H9 (cell line): ENCODE measurements around the gene MEA1. TPM values are rescaled to one million over a fixed set of nuclear protein-coding genes. Genes with fewer than 3 reads are reported as not detected.

Experiments used
- DNase-seq: peaks from one replicate; pipeline ENCODE4 v3.0.0-alpha.2; 2017
- H2AFZ ChIP-seq: one replicate; pipeline ENCODE4 v1.6.1; 2013; ENCODE audit warnings: mild to moderate bottlenecking, low read length, control low read depth, moderate library complexity
- H2AK5ac ChIP-seq: 2 replicates; pipeline ENCODE4 v1.6.1; 2013; ENCODE audit warnings: low read length, control low read depth, mixed read lengths; ENCODE audit not compliant: insufficient read length
- H2BK120ac ChIP-seq: one replicate; pipeline ENCODE4 v1.6.1; 2013; ENCODE audit warnings: low read depth, mild to moderate bottlenecking, low read length, control low read depth, inconsistent platforms; ENCODE audit not compliant: poor library complexity, severe bottlenecking
- H2BK12ac ChIP-seq: 2 replicates; pipeline ENCODE4 v1.6.1; 2013; ENCODE audit warnings: low read length, control low read depth, mixed read lengths, low read depth; ENCODE audit not compliant: insufficient read length
- H2BK15ac ChIP-seq: 2 replicates; pipeline ENCODE4 v1.6.1; 2013; ENCODE audit warnings: low read depth, low read length, control low read depth
- H2BK20ac ChIP-seq: one replicate; pipeline ENCODE4 v1.6.1; 2013; ENCODE audit warnings: low read depth, mild to moderate bottlenecking, low read length, control low read depth, inconsistent platforms; ENCODE audit not compliant: poor library complexity, severe bottlenecking
- H2BK5ac ChIP-seq: 2 replicates; pipeline ENCODE4 v1.6.1; 2013; ENCODE audit warnings: low read length, control low read depth, mixed read lengths; ENCODE audit not compliant: insufficient read length
- H3K14ac ChIP-seq: 2 replicates; pipeline ENCODE4 v1.6.1; 2013; ENCODE audit warnings: low read length, control low read depth; ENCODE audit not compliant: insufficient read depth
- H3K18ac ChIP-seq: 2 replicates; pipeline ENCODE4 v1.6.1; 2013; ENCODE audit warnings: low read depth, mild to moderate bottlenecking, mixed read lengths, low read length, control low read depth; ENCODE audit not compliant: insufficient read length
- H3K23ac ChIP-seq: 2 replicates; pipeline ENCODE4 v1.6.1; 2013; ENCODE audit warnings: low read length, control low read depth, mixed read lengths, low read depth; ENCODE audit not compliant: insufficient read length
- H3K23me2 ChIP-seq: 2 replicates; pipeline ENCODE4 v1.6.1; 2013; ENCODE audit warnings: low read depth, mild to moderate bottlenecking, mixed read lengths, low read length, control low read depth; ENCODE audit not compliant: insufficient read length, poor library complexity, severe bottlenecking
- H3K27ac ChIP-seq: 2 replicates; pipeline ENCODE4 v1.5.1; 2013; ENCODE audit warnings: low read length, control low read depth, mixed read lengths, low read depth; ENCODE audit not compliant: insufficient read length
- H3K27me3 ChIP-seq: 2 replicates; pipeline ENCODE4 v1.6.1; 2013; ENCODE audit warnings: low read length, control low read depth, inconsistent platforms; ENCODE audit not compliant: insufficient read depth
- H3K4ac ChIP-seq: 2 replicates; pipeline ENCODE4 v1.6.1; 2013; ENCODE audit warnings: low read depth, mild to moderate bottlenecking, control low read depth, inconsistent platforms, low read length, moderate library complexity
- H3K4me1 ChIP-seq: 2 replicates; pipeline ENCODE4 v1.6.1; 2013; ENCODE audit warnings: low read length, control low read depth, inconsistent platforms; ENCODE audit not compliant: insufficient read depth
- H3K4me2 ChIP-seq: 2 replicates; pipeline ENCODE4 v1.6.1; 2013; ENCODE audit warnings: low read length, control low read depth, mixed read lengths; ENCODE audit not compliant: insufficient read length, insufficient read depth
- H3K56ac ChIP-seq: 2 replicates; pipeline ENCODE4 v1.6.1; 2013; ENCODE audit warnings: low read depth, mild to moderate bottlenecking, mixed read lengths, low read length, control low read depth; ENCODE audit not compliant: insufficient read length
- H3K79me1 ChIP-seq: 2 replicates; pipeline ENCODE4 v1.6.1; 2013; ENCODE audit warnings: low read depth, mild to moderate bottlenecking, moderate library complexity, low read length, control low read depth, inconsistent platforms; ENCODE audit not compliant: insufficient read depth, poor library complexity, severe bottlenecking
- H3K79me2 ChIP-seq: 2 replicates; pipeline ENCODE4 v1.6.1; 2013; ENCODE audit warnings: low read length, control low read depth, inconsistent platforms; ENCODE audit not compliant: insufficient read depth
- H3K9ac ChIP-seq: 2 replicates; pipeline ENCODE4 v1.6.1; 2013; ENCODE audit warnings: low read length, control low read depth, mixed read lengths; ENCODE audit not compliant: insufficient read length; ENCODE audit errors: extremely low read depth
- H3K9me3 ChIP-seq: one replicate; pipeline ENCODE4 v1.6.1; 2013; ENCODE audit warnings: low read depth, low read length, inconsistent platforms; ENCODE audit not compliant: control insufficient read depth
- H3T11ph ChIP-seq: one replicate; pipeline ENCODE4 v1.6.1; 2013; ENCODE audit warnings: mild to moderate bottlenecking, low read length, control low read depth, inconsistent platforms
- H4K20me1 ChIP-seq: one replicate; pipeline ENCODE4 v1.6.1; 2013; ENCODE audit not compliant: control insufficient read depth, insufficient read length, insufficient read depth
- H4K5ac ChIP-seq: 2 replicates; pipeline ENCODE4 v1.6.1; 2013; ENCODE audit warnings: low read depth, mild to moderate bottlenecking, mixed read lengths, low read length, control low read depth; ENCODE audit not compliant: insufficient read length
- H4K8ac ChIP-seq: replicated peaks from 2 replicates; pipeline ENCODE4 v1.6.1; 2013; ENCODE audit warnings: low read length, control low read depth, mixed read lengths, low read depth; ENCODE audit not compliant: insufficient read length
- H4K91ac ChIP-seq: 2 replicates; pipeline ENCODE4 v1.6.1; 2013; ENCODE audit warnings: low read depth, mild to moderate bottlenecking, moderate library complexity, mixed read lengths, low read length, control low read depth; ENCODE audit not compliant: insufficient read length
- H3K27ac Mint-ChIP-seq, 3 experiments: 2 replicates in 2 of 3; 3 replicates in 1 of 3; pipeline ENCODE4 v1.8.0; 2020 to 2021; ENCODE audit warnings: mixed read lengths in 3 of 3, mild to moderate bottlenecking in 1 of 3, moderate library complexity in 1 of 3
- H3K27me3 Mint-ChIP-seq: 2 replicates; pipeline ENCODE4 v1.8.0; 2021; ENCODE audit warnings: low read depth, mild to moderate bottlenecking, moderate library complexity, mixed read lengths
- H3K36me3 Mint-ChIP-seq, 3 experiments: 2 replicates in 2 of 3; 3 replicates in 1 of 3; pipeline ENCODE4 v1.8.0; 2020 to 2021; ENCODE audit warnings: low read depth in 3 of 3, mixed read lengths in 3 of 3; ENCODE audit not compliant: insufficient read depth in 1 of 3
- H3K4me1 Mint-ChIP-seq, 2 experiments: 2 replicates each; pipeline ENCODE4 v1.8.0; 2020; ENCODE audit warnings: mixed read lengths in 2 of 2
- H3K4me3 Mint-ChIP-seq, 2 experiments: 2 replicates in 1 of 2; 3 replicates in 1 of 2; pipeline ENCODE4 v1.8.0; 2020 to 2021; ENCODE audit warnings: mild to moderate bottlenecking in 2 of 2, mixed read lengths in 2 of 2, moderate library complexity in 1 of 2
- H3K9me3 Mint-ChIP-seq, 2 experiments: 2 replicates in 1 of 2; 3 replicates in 1 of 2; pipeline ENCODE4 v1.8.0; 2020; ENCODE audit warnings: mild to moderate bottlenecking in 2 of 2, mixed read lengths in 2 of 2, moderate library complexity in 1 of 2
- WGBS: extraction: QIAGEN DNeasy Blood & Tissue Kit; methylation state at CpG from one replicate; pipeline ENCODE4 v1.1.7; 2013; ENCODE audit warnings: missing lambda C conversion rate, low lambda C conversion rate, mixed read lengths; ENCODE audit not compliant: insufficient read length; ENCODE audit errors: extremely low coverage; 5-methylcytosine and 5-hydroxymethylcytosine counted together
- total RNA-seq: library from RNA; stranded (reverse); gene quantifications from 2 replicates; pipeline ENCODE4 v1.2.1, GENCODE V29; 2021
- TF ChIP-seq, protein P1 (sequence below): fragments of 200-600 bp; sonication (generic); conservative IDR thresholded peaks from 3 replicates; pipeline ENCODE4 v1.8.0; 2021; ENCODE audit warnings: antibody characterized with exemption, mild to moderate bottlenecking

MEA1 gene
- total RNA-seq, 1 experiment from 2014 or later, result 113 TPM

DNA sequence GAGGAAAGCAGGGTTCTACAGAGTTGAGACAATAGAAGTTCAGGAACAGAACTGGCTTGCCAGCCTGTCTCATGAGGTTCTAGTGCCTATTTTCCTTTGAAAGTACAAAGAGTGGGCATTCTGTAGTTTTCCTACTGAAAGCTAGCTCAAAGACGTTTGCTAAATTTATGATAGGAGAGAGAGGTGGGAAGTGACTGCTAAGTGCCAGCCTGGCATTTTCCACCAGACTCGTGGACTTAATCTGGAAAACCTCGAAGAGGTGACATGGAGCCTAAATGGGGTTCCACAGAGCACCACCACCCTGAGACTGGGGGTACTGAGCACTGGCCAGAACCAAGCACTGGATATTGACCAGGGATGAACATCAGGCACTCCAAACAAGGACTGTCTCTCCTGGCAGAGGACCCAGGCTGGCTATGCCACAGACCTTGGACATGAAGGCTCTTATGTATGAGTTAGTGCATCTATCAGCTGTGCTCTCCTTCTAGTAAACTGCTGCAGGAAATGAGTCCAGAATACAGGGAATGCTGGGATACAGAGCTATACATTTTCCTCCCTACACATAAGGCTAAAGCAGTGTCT lies 41.9 kb downstream of the MEA1 start:
- no peak overlapping the region for H2BK5ac ChIP-seq
- H3K9me3 ChIP-seq, result no peaks in the 10 kb centered on the region
- TF ChIP-seq, protein P1, sequence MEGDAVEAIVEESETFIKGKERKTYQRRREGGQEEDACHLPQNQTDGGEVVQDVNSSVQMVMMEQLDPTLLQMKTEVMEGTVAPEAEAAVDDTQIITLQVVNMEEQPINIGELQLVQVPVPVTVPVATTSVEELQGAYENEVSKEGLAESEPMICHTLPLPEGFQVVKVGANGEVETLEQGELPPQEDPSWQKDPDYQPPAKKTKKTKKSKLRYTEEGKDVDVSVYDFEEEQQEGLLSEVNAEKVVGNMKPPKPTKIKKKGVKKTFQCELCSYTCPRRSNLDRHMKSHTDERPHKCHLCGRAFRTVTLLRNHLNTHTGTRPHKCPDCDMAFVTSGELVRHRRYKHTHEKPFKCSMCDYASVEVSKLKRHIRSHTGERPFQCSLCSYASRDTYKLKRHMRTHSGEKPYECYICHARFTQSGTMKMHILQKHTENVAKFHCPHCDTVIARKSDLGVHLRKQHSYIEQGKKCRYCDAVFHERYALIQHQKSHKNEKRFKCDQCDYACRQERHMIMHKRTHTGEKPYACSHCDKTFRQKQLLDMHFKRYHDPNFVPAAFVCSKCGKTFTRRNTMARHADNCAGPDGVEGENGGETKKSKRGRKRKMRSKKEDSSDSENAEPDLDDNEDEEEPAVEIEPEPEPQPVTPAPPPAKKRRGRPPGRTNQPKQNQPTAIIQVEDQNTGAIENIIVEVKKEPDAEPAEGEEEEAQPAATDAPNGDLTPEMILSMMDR, result no peak
- H3T11ph ChIP-seq, result no peak overlapping the region
- no peak for DNase-seq
- H3K9ac ChIP-seq, result no peak overlapping the region
- no peak overlapping the region for H3K4me3 Mint-ChIP-seq
- H3K9me3 Mint-ChIP-seq, result no peaks in the 10 kb centered on the region
- no peak overlapping the region for H3K23ac ChIP-seq
- H3K23me2 ChIP-seq, result no peaks in the 10 kb centered on the region
- H3K14ac ChIP-seq, result no peak overlapping the region
- no peak overlapping the region for H2BK120ac ChIP-seq
- H3K4me1 Mint-ChIP-seq, result peaks cover 0 to under 1% of the 10 kb centered on the region in 2 experiments; a peak in 2 of 4 replicates
- H3K27ac Mint-ChIP-seq, result no peak overlapping the region
- H3K4me2 ChIP-seq, result no peak overlapping the region
- no peak overlapping the region for H3K27ac ChIP-seq
- H3K79me2 ChIP-seq, result no peaks in the 10 kb centered on the region
- no peak overlapping the region for H4K91ac ChIP-seq
- no peak overlapping the region for H2BK20ac ChIP-seq
- no peak overlapping the region for H3K56ac ChIP-seq
- no peak overlapping the region for H3K4ac ChIP-seq
- H4K5ac ChIP-seq, result no peak overlapping the region
- H3K79me1 ChIP-seq, result no peaks in the 10 kb centered on the region
- peaks cover 3 to 18% (median 13%) of the 10 kb centered on the region in 3 experiments; a peak in 5 of 7 replicates for H3K36me3 Mint-ChIP-seq
- WGBS, result no CpG with 5 or more reads among the region's 3 CpGs
- no peak overlapping the region for H2BK12ac ChIP-seq
- H2AFZ ChIP-seq, result no peak overlapping the region
- H4K8ac ChIP-seq, result no peak overlapping the region
- H2AK5ac ChIP-seq, result no peak overlapping the region
- H3K27me3 ChIP-seq, result no peaks in the 10 kb centered on the region
- no peaks in the 10 kb centered on the region for H4K20me1 ChIP-seq
- H3K4me1 ChIP-seq, result no peaks in the 10 kb centered on the region
- no peak overlapping the region for H3K18ac ChIP-seq
- no peak overlapping the region for H2BK15ac ChIP-seq
- no peaks in the 10 kb centered on the region for H3K27me3 Mint-ChIP-seq
